GM19468 (cell line): ENCODE results near the gene NLRC3.
A peak's percentile ranks its signal among the peaks of the same experiment; 100 is the strongest.
"Not testable (repeated sequence)": the region's sequence is repeated elsewhere in the genome, so short reads cannot be mapped to it uniquely, and the experiment has no call there.

Experiments
- ATAC-seq: cut with Tn5 transposase; IDR thresholded peaks from one replicate; pipeline ENCODE4 v1.9.1; 2021; ENCODE audit warnings: mild to moderate bottlenecking, moderate library complexity, moderate number of reproducible peaks; ENCODE audit not compliant: unreplicated experiment; ENCODE audit errors: extremely low read depth

The NLRC3 gene, protein sequence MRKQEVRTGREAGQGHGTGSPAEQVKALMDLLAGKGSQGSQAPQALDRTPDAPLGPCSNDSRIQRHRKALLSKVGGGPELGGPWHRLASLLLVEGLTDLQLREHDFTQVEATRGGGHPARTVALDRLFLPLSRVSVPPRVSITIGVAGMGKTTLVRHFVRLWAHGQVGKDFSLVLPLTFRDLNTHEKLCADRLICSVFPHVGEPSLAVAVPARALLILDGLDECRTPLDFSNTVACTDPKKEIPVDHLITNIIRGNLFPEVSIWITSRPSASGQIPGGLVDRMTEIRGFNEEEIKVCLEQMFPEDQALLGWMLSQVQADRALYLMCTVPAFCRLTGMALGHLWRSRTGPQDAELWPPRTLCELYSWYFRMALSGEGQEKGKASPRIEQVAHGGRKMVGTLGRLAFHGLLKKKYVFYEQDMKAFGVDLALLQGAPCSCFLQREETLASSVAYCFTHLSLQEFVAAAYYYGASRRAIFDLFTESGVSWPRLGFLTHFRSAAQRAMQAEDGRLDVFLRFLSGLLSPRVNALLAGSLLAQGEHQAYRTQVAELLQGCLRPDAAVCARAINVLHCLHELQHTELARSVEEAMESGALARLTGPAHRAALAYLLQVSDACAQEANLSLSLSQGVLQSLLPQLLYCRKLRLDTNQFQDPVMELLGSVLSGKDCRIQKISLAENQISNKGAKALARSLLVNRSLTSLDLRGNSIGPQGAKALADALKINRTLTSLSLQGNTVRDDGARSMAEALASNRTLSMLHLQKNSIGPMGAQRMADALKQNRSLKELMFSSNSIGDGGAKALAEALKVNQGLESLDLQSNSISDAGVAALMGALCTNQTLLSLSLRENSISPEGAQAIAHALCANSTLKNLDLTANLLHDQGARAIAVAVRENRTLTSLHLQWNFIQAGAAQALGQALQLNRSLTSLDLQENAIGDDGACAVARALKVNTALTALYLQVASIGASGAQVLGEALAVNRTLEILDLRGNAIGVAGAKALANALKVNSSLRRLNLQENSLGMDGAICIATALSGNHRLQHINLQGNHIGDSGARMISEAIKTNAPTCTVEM

GRCh38 chr16:3577302-3577752, at the start of gene NLRC3:
NLRC3 (minus strand) TSS chr16:3577403; CDS start chr16:3565036, 12,367 bp downstream.
- ATAC-seq, result no peak

GRCh38 chr16:3625911-3626732, 48.9 kb upstream of the NLRC3 start:
- no peak for ATAC-seq

DNA sequence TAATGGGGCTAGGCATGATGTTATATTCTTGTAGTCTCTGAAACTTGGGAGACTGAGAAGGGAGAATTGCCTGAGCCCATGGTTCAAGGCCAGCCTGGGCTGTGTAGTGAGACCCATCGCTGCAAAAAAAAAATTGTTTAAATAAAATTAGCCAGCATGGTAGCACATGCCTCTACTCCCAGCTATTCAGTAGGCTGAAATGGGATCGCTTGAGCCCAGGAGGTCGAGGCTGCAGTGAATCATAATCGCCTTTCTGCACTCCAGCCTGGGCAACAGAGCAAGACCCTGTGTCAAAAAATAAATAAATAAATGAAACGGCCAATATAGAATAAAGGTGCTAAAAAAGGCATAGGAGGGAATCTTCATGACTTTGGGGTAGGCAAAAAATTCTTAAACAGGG, 48.1 kb upstream of the NLRC3 start:
- no peak for ATAC-seq

DNA sequence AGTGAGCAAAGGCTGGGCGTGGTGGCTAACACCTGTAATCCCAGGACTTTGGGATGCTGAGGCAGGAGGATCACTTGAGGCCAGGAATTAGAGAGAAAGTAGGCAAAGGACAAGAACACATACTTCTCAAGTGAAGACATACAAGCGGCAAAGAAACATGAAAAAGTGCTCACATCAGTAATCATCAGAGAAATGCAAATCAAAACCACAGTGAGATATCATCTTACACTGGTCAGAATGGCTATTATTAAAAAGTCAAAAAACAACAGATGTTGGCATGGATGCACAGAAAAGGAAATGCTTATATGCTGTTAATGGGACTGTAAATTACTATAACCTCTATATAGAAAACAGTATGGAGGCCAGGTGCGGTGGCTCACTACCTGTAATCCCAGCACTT, 46.4 kb upstream of the NLRC3 start:
- no peak for ATAC-seq

DNA sequence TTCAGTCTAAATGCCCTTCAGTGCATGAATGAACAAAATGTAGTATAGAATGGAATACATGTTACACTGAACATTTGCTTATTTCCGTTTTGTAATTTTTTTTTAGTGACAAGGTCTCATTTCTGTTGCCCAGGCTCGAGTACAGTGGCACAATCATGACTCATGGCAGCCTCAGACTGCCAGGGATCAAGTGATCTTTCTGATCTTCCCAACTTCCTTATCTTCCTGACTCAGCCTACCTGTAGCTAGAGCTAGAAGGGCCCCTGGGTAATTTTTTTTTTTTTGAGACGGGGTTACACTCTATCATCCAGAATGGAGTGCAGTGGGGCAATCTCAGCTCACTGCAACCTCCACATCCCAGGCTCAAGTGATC, 41.6 kb upstream of the NLRC3 start:
- no peak for ATAC-seq

GRCh38 chr16:3612510-3613466, 35.6 kb upstream of the NLRC3 start:
- ATAC-seq, result no peak

- ATAC-seq, result peak; percentile 56
Measured at GRCh38 chr16:3611146-3611975, 34.2 kb upstream of the NLRC3 start, which contains the start of gene SLX4. SLX4 (minus strand) TSS chr16:3611606; CDS start chr16:3608964, 2,642 bp downstream.

- ATAC-seq, result no peak
Measured at GRCh38 chr16:3610698-3611145, 33.5 kb upstream of the NLRC3 start.

DNA sequence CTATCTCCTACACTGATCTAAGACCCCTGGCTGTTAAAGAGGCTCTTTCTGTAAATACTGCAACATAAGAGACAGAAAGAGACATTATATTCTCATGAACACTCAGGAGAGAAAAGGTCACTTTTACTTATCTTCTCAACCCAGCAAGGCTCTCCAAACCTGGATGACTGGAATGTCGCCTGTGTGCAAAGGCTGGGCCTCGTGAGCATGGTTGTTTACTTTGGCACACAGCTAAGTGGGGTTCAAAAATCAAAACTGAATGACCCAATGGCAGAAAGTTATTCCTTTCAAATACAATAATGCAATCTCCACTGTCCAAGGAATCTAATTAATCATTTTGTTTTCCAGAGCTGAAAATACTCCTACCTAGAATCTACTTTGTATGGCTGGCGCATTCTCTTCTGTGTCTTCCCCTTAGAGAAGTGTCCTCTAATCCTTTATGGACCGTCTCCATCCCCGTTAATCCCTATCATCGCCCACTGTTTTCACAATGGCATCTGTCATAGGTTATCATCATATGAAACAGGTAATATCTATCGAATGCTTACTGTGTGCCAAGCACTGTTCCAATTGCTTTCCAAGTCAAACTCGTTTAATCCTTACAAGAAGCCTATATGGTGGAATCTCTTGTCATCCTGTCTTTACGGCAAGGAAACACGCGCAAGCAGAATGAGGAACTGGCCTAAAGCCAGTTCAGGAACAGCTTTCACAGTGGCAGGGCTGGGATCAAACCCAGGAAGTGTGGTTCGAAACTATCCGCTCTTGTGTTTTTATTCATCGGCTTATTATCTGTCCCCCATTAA, 32.9 kb upstream of the NLRC3 start:
- ATAC-seq, result no peak

GRCh38 chr16:3608976-3609375, 31.8 kb upstream of the NLRC3 start:
- not testable (repeated sequence) for ATAC-seq

DNA sequence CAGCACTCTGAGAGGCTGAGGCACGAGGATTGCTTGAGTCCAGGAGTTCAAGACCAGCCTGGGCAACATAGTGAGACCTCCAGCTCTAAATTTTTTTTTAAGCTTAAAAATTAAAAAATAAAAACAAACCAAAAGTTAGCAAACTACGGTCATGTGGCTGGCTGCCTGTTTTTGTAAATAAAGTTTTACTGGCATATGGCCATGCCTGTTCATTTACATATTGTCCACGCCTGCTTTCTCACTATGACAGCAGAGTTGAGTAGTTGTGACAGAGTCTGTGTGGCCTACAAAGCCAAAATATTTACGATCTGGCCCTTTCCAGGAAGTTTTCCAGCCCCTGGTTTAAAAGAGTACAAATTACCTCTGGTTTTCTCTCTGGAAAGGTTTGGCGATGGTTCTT, 30.9 kb upstream of the NLRC3 start:
- no peak for ATAC-seq

GRCh38 chr16:3607634-3608033, 30.4 kb upstream of the NLRC3 start:
- no peak for ATAC-seq

GRCh38 chr16:3607161-3607560, 30.0 kb upstream of the NLRC3 start:
- no peak for ATAC-seq

- no peak for ATAC-seq
Measured at GRCh38 chr16:3606441-3606840, 29.2 kb upstream of the NLRC3 start.

DNA sequence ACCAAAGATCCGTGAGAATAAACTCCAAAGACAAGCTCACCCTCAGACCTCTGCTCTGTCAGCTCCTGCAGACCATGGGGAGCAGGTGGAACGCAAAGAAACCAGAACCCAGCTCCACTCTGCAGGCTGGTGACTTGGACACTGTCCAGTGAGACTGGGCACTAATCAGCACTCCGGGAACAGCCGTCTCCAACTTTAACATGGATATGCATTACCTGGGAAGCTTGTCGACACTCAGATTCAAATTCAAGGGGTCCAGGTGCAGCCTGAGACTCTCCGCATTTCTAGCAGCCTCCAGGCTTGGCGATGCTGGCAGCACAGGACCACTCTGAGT, 25.1 kb upstream of the NLRC3 start:
- no peak for ATAC-seq

GRCh38 chr16:3601614-3602319, 24.6 kb upstream of the NLRC3 start:
- ATAC-seq, result no peak

GRCh38 chr16:3599922-3600321, 22.7 kb upstream of the NLRC3 start:
- no peak for ATAC-seq
